Measurements from ENCODE around the gene TMEM45B.

DNA sequence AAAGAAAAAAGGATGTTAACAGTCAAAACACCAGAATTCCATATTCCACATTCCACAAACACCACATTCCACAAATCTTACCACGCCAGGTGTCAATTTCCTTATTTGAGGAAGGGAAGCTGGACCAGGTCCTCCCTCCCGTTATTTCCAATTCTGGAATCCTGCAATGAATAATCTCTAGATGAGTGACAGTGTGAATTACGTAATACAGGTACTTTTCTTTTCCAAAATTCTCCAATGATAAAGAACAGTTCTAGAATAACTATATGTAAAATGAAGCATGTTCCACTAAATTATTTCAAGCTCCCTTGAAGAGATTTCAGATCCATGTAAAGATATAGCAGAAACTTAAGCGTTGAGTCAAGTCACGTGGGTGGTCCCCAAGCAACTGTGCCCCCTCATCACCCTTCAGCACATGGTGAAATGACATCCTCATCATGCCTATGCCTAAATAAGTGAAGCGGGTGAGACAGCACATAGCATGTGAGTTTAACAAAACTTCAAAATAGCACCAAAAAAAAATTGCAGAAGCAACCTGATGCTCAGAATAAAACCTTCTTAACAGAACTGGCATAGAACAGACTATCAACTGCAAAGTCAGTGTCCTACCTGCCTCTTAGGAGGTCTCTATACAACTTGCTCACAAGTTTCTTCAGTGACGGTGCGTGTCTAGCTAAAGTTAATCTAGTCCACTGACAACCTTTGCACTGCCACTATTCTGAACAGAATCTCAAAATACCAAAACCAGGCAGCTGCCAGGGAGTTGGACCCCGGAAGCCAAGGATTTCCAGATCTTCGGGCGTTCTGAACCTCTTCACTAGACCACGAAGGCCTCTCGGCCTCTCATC is 78.9 kb downstream of the TMEM45B start:
- TF ChIP-seq RAD21 (IDR thresholded peaks at IDR 0.05; ENCODE audit: low read depth) (no peak), EP300 (IDR thresholded peaks at IDR 0.05; ENCODE audit: borderline replicate concordance) (no peak), YY1 (IDR thresholded peaks at IDR 0.05; ENCODE audit: low read depth) (no peak), ZBTB7A (IDR thresholded peaks at IDR 0.05; ENCODE audit: low read depth) (no peak), TAF1 (IDR thresholded peaks at IDR 0.05; ENCODE audit: low read depth) (no peak), CREB1 (IDR thresholded peaks at IDR 0.05; ENCODE audit: low read depth) (no peak)
- TF ChIP-seq, protein P1, sequence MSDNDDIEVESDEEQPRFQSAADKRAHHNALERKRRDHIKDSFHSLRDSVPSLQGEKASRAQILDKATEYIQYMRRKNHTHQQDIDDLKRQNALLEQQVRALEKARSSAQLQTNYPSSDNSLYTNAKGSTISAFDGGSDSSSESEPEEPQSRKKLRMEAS (IDR thresholded peaks at IDR 0.05) = no peak
- TF ChIP-seq, protein P2, sequence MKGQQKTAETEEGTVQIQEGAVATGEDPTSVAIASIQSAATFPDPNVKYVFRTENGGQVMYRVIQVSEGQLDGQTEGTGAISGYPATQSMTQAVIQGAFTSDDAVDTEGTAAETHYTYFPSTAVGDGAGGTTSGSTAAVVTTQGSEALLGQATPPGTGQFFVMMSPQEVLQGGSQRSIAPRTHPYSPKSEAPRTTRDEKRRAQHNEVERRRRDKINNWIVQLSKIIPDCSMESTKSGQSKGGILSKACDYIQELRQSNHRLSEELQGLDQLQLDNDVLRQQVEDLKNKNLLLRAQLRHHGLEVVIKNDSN (IDR thresholded peaks at IDR 0.05) = no peak
- TF ChIP-seq, protein P3, sequence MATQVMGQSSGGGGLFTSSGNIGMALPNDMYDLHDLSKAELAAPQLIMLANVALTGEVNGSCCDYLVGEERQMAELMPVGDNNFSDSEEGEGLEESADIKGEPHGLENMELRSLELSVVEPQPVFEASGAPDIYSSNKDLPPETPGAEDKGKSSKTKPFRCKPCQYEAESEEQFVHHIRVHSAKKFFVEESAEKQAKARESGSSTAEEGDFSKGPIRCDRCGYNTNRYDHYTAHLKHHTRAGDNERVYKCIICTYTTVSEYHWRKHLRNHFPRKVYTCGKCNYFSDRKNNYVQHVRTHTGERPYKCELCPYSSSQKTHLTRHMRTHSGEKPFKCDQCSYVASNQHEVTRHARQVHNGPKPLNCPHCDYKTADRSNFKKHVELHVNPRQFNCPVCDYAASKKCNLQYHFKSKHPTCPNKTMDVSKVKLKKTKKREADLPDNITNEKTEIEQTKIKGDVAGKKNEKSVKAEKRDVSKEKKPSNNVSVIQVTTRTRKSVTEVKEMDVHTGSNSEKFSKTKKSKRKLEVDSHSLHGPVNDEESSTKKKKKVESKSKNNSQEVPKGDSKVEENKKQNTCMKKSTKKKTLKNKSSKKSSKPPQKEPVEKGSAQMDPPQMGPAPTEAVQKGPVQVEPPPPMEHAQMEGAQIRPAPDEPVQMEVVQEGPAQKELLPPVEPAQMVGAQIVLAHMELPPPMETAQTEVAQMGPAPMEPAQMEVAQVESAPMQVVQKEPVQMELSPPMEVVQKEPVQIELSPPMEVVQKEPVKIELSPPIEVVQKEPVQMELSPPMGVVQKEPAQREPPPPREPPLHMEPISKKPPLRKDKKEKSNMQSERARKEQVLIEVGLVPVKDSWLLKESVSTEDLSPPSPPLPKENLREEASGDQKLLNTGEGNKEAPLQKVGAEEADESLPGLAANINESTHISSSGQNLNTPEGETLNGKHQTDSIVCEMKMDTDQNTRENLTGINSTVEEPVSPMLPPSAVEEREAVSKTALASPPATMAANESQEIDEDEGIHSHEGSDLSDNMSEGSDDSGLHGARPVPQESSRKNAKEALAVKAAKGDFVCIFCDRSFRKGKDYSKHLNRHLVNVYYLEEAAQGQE (IDR thresholded peaks at IDR 0.05; ENCODE audit: low read depth) = no peak

All from Ishikawa (cell line).